GM15510 (cell line): ENCODE data around the gene MYO3B.

Experiments
- POLR2A ChIP-seq: IDR thresholded peaks from 3 replicates; pipeline ENCODE4 v1.6.1; 2011; ENCODE audit warnings: borderline replicate concordance; ENCODE audit not compliant: insufficient read length; ENCODE audit errors: extremely low read depth

Gene MYO3B

DNA sequence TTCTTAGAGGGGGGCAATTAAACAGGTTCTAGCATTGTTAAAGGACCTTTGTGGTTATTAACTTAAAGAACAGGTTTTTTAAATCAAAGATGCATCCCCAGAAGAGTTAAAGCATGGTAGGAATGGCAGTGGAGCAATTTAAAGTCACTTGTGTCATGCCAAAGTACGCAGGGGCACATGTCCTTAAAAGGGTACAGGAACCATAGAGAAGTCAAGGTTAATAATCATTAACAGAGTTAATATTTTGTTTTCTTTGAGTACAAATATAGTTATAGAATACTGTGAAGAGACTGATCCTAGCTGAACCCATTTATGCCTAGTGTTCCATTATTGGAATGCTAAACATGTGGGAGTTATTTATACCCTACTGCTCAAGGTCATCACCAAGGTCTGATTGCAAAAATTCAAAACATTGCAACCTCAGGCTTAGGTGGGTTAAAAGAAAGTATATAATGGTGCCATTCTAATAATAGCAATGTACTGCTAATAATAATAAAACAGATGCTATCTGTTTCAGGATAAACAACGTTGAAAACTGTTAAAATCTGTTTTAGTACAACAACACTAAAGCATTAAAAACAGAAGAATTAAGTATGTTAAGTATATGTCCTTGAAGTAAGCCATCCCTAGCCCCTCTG, 216.0 kb downstream of the MYO3B start:
- no peak for TF ChIP-seq POLR2A

DNA sequence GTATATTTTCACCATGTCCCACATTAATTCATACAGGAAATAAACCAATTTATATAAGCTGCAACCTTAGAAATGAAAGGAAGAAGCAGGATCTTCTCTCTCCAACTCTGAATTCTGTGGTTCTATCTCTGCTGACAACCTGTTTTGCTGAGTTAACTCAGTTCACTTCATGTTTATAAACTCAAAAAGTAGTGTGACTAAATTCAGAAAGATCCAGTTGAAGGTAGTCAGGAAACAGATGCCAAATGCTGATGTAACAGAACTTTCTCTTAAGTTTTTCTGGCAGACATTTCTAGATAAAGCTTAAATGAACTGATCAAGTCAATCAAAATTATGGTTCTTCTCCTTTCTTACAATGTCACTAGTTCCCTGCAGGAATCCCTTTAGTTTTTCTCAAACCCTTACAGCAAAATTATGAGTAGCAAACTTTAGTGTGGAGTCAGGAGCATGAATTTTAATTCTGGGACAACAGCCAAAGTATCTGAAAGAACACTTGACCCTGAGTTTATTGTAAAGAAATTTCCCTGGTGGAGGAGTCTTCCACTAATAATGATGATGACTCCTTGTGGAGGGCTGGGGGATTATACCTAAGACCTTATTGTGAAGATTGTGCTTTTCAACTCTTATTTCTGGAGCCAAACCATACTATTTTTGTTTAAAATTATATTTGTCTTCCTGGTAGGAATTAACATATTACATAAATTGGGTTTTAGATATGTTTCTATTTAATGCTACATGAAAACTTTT, 216.9 kb downstream of the MYO3B start:
- no peak for TF ChIP-seq POLR2A

DNA sequence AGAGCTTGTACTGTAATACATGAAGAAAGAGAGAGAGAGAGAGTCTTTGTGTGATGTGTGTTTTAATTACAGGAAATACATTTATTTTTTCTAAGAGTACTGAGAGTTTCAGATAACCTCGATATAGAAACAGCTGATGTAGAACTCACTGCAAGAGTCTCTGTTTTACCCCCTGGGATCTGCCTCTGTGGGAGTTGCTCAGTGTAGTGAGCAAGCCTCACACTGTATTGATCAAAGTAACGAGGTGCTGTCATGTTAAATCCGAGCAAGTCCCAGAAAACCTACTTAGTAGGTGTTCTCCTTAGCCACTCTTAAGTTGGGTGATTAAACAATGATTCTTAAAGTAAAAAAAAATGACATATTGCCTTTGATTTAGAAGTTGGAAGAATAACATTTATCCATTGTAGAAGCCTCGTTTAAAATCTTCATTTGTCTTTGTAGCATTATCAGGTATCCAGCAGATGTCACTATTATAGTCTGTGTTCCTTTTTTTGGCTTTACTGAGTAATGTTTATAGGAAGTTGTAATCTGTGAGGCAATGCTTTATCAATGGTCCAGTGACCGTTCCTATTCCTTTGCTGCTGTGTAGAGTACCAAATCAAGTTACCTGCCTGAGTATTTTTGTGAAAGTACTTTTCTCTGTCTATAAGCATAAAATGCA, 219.0 kb downstream of the MYO3B start:
- TF ChIP-seq POLR2A = no peak

DNA sequence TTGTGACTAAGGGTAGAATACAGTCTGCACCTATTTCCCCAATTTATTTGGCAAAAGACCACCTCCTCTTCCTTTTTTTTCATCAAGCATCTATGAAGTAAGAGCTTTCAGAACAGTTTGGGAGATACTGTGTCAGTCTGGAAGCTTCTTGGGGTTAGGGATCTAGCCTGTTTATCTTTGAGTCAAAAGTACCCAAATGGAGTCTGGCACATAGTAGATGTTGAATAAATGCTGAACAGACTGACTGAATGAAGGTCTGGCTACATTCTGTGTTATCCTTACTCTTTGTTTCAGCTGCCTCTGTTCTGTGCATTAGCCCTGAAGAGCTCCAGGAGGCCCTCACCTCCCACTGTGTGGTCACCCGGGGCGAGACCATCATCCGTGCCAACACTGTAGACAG, 223.2 kb downstream of the MYO3B start:
- no peak for TF ChIP-seq POLR2A

DNA sequence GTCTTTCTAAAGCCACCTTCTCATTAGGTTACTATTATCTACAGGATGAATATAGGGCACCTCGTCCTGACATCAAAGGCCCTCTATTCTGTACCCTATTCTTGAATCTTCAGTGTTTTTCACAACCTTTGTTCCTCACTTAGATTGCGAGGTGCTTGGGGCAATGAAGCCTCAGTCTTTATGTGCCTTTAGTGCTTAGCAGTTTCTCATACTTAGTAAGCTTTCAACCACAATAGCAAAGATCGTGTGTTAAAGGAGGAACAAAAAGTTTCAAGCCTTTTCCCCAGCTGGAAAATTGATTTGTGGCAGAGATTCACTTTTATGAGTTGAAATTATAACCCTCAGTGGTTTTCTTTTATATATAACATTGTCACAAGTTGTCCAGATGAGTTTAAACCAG, 226.9 kb downstream of the MYO3B start:
- TF ChIP-seq POLR2A = no peak

DNA sequence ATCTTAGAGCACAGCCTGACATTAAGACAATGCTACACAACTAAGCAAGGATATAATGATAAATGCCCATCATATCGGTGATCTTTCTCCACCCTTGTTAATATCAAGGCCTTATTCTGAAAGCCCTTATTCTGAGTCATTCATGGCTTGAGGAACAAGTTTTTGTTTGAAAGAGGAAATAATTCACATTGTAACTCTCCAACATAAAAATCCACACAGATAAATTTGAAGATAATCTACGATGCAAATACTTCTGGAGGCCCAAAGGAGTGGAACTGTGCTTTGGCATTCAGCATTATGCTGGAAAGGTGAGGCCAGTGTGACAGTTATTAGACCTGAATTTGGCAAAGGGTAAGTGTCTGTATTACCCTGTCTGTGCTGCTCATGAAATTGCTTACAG, 227.4 kb downstream of the MYO3B start:
- TF ChIP-seq POLR2A = no peak

DNA sequence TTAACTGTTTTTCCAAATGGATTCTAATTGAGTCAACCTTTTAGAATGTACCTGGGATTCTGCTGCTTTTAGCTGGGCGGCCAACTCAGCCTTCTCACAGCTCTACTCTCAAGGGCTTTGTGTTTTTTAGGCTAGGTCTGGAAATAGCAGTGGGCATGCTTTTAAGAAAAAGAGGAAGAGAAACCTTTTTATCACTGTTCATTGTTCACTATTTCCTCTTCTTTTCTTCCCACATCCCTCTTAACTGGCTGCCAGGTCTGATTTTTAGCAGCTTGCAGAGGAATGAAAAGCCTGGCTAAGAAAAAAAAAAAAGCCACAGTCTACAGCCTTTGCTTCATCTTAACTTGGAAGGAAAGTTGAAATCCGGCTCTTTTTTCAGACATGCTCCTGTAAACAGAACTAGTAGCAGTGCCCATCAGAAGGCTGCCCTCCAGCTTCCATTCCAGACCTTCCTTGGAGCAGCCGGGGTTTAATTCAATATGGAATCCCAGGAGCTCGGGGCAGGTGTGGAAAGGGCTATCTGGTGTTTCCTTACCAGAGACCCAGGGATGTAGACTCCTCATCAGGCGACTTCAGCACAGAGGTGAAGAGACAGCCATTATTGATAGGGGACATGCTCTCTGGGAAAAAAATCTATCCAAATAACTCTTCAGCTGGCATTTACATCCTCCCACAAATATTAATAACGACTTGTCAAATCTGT, 230.7 kb downstream of the MYO3B start:
- TF ChIP-seq POLR2A = no peak

DNA sequence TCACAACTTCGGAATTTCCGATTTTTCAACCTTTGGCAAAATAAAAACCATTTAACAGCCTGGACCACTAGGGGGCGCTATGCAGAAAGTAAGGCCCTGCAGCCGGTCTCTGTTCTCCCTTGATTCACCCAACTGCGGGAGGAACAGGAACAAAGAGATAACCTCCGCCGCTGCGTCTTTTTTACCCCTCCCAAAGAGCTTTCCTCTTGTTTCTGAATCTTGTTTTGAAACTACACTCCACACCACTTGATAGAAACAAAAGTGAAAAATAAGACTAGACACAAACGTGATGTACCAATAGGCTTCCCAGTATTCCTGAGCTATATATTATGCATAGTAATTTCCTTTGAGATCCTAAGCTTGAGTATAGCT, 231.2 kb downstream of the MYO3B start:
- no peak for TF ChIP-seq POLR2A

DNA sequence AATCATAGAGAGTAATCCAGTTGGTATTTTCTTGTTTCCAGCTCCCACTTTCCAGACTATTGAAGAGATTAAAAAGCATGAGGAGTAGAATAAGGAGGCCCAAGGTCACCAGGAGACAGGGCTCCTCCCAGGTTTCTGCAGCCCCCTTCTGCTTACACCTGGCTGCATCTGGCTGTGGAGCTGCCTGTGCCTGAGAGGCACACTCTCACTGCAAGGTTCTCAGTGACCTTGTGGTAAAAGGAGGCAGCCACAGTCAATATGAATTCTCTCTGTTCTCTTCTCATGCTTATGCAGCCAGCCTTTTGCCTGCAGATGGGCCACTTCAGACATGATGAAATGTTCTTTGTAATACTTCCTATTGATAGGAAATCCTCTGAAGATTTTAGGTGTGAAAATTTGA, 233.7 kb downstream of the MYO3B start:
- no peak for TF ChIP-seq POLR2A

DNA sequence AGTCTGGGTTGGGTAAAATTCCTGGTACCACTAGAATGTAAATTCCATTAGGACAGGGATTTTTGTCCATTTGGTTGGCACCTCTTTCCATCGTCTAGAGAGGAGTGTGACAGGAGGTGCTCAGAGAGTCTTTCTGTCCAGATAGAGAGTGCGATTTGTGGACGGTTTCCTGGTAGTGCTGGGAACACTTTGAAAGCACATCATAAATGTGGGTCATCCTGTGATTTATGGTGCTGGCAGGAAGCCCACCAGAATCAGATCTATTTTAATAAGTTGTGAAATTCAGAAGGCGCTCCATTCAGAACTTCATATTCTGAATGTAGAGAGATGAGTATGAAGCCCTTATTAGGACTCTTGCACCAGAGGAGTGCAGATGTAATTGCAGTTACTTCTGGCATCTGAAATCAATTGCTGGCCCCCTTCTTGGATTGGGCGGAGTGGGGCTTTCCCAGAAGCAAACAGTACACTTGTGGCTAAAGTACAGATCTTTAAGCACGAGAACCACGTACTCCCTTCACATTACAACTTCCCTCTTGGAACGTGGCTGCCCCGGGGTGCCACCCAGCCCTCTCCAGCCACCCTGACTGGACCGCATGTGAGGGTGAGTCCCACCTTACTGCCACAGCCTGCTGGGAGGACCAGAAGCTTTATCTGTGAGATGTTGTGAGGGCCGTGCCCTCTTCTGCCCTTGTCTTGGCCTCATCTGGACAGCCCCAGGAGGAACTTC, 243.2 kb downstream of the MYO3B start:
- TF ChIP-seq POLR2A = no peak

DNA sequence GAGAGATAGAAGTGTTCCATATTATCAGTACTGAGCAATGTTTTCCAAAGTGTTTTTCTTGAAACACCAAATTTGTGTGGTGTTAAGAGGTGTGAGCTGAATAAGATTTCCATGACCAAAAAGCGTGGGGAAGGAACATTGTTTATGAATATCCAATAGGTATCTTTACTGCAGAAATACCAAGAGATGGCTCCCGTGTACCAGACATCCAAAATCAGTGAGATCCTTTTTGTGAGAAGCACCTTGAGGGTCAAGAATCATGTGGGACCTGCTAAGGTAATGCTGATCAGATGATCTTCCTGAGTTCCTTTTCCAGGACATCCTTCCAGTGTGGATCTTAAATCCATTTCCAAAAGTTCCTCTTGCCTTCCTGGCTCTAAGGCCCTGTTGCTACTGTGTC, 246.0 kb downstream of the MYO3B start:
- TF ChIP-seq POLR2A = no peak

DNA sequence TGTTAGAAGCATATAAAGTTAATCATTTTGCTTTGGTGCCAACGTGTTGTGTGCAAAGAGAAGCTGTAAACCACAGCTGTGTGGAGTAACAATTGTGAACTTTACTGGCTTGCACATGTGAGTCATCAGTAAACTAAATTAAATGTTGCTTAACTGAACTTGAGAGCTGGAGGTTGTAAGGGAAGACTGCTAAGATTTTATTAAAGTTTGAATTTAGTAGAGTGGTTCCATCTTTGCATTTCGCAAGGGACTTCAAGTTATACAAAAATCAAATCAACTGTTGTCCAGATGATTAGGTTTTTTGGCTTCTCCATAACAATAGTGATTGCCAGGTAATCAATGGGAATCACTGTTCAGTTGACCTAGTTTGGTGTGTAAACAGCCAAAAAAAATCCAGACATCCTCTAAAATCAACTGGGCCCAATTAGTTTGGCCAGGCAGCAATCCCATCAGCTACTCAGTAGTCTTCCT, 247.4 kb downstream of the MYO3B start:
- TF ChIP-seq POLR2A = no peak

DNA sequence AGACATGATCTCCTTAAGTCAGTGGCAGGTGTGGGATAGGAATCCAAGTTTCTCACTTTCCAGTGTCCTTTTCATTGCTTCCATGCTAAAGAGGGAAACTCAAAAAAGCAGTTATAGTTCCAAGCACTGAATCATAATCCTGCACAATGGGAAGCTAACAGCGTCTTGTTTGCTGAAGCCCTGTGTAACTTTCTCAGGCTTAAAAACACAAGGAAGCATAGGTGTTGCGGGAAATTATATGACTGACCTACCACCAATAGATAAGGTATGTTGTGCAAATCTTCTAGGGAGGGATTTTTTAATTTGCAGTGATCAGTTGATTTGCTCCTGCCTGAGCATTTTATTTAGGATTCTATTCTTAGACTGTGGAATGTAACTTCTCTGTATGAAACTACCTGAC, 250.9 kb downstream of the MYO3B start:
- no peak for TF ChIP-seq POLR2A

DNA sequence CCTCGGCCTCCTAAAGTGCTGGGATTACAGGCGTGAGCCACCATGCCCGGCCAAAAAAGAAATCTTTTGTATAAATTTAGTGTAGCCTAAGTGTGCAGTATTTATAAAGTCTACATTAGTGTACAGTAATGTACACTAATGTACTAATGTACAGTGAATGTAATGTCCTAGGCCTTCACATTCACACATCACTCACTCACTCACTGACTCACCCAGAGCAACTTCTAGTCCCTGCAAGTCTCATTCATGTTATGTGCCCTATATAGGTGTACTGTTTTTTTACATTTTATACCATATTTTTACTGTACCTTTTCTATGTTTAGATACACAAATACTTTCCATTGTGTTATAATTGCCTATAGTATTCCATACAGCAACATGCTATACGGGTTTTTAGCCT, 254.9 kb downstream of the MYO3B start:
- TF ChIP-seq POLR2A = no peak
